H9 (cell line): ENCODE results near the gene STARD10. TPM values are rescaled to one million over a fixed set of nuclear protein-coding genes. Genes with fewer than 3 reads are reported as not detected.
A peak's percentile ranks its signal among the peaks of the same experiment; 100 is the strongest.

ENCODE experiments used
- DNase-seq: peaks from one replicate; pipeline ENCODE4 v3.0.0-alpha.2; 2017
- H2AFZ ChIP-seq: one replicate; pipeline ENCODE4 v1.6.1; 2013; ENCODE audit warnings: mild to moderate bottlenecking, low read length, control low read depth, moderate library complexity
- H2AK5ac ChIP-seq: 2 replicates; pipeline ENCODE4 v1.6.1; 2013; ENCODE audit warnings: low read length, control low read depth, mixed read lengths; ENCODE audit not compliant: insufficient read length
- H2BK120ac ChIP-seq: one replicate; pipeline ENCODE4 v1.6.1; 2013; ENCODE audit warnings: low read depth, mild to moderate bottlenecking, low read length, control low read depth, inconsistent platforms; ENCODE audit not compliant: poor library complexity, severe bottlenecking
- H2BK12ac ChIP-seq: 2 replicates; pipeline ENCODE4 v1.6.1; 2013; ENCODE audit warnings: low read length, control low read depth, mixed read lengths, low read depth; ENCODE audit not compliant: insufficient read length
- H2BK15ac ChIP-seq: 2 replicates; pipeline ENCODE4 v1.6.1; 2013; ENCODE audit warnings: low read depth, low read length, control low read depth
- H2BK20ac ChIP-seq: one replicate; pipeline ENCODE4 v1.6.1; 2013; ENCODE audit warnings: low read depth, mild to moderate bottlenecking, low read length, control low read depth, inconsistent platforms; ENCODE audit not compliant: poor library complexity, severe bottlenecking
- H2BK5ac ChIP-seq: 2 replicates; pipeline ENCODE4 v1.6.1; 2013; ENCODE audit warnings: low read length, control low read depth, mixed read lengths; ENCODE audit not compliant: insufficient read length
- H3K14ac ChIP-seq: 2 replicates; pipeline ENCODE4 v1.6.1; 2013; ENCODE audit warnings: low read length, control low read depth; ENCODE audit not compliant: insufficient read depth
- H3K18ac ChIP-seq: 2 replicates; pipeline ENCODE4 v1.6.1; 2013; ENCODE audit warnings: low read depth, mild to moderate bottlenecking, mixed read lengths, low read length, control low read depth; ENCODE audit not compliant: insufficient read length
- H3K23ac ChIP-seq: 2 replicates; pipeline ENCODE4 v1.6.1; 2013; ENCODE audit warnings: low read length, control low read depth, mixed read lengths, low read depth; ENCODE audit not compliant: insufficient read length
- H3K23me2 ChIP-seq: 2 replicates; pipeline ENCODE4 v1.6.1; 2013; ENCODE audit warnings: low read depth, mild to moderate bottlenecking, mixed read lengths, low read length, control low read depth; ENCODE audit not compliant: insufficient read length, poor library complexity, severe bottlenecking
- H3K27ac ChIP-seq: 2 replicates; pipeline ENCODE4 v1.5.1; 2013; ENCODE audit warnings: low read length, control low read depth, mixed read lengths, low read depth; ENCODE audit not compliant: insufficient read length
- H3K27me3 ChIP-seq: 2 replicates; pipeline ENCODE4 v1.6.1; 2013; ENCODE audit warnings: low read length, control low read depth, inconsistent platforms; ENCODE audit not compliant: insufficient read depth
- H3K4ac ChIP-seq: 2 replicates; pipeline ENCODE4 v1.6.1; 2013; ENCODE audit warnings: low read depth, mild to moderate bottlenecking, control low read depth, inconsistent platforms, low read length, moderate library complexity
- H3K4me1 ChIP-seq: 2 replicates; pipeline ENCODE4 v1.6.1; 2013; ENCODE audit warnings: low read length, control low read depth, inconsistent platforms; ENCODE audit not compliant: insufficient read depth
- H3K4me2 ChIP-seq: 2 replicates; pipeline ENCODE4 v1.6.1; 2013; ENCODE audit warnings: low read length, control low read depth, mixed read lengths; ENCODE audit not compliant: insufficient read length, insufficient read depth
- H3K56ac ChIP-seq: 2 replicates; pipeline ENCODE4 v1.6.1; 2013; ENCODE audit warnings: low read depth, mild to moderate bottlenecking, mixed read lengths, low read length, control low read depth; ENCODE audit not compliant: insufficient read length
- H3K79me1 ChIP-seq: 2 replicates; pipeline ENCODE4 v1.6.1; 2013; ENCODE audit warnings: low read depth, mild to moderate bottlenecking, moderate library complexity, low read length, control low read depth, inconsistent platforms; ENCODE audit not compliant: insufficient read depth, poor library complexity, severe bottlenecking
- H3K79me2 ChIP-seq: 2 replicates; pipeline ENCODE4 v1.6.1; 2013; ENCODE audit warnings: low read length, control low read depth, inconsistent platforms; ENCODE audit not compliant: insufficient read depth
- H3K9ac ChIP-seq: 2 replicates; pipeline ENCODE4 v1.6.1; 2013; ENCODE audit warnings: low read length, control low read depth, mixed read lengths; ENCODE audit not compliant: insufficient read length; ENCODE audit errors: extremely low read depth
- H3K9me3 ChIP-seq: one replicate; pipeline ENCODE4 v1.6.1; 2013; ENCODE audit warnings: low read depth, low read length, inconsistent platforms; ENCODE audit not compliant: control insufficient read depth
- H3T11ph ChIP-seq: one replicate; pipeline ENCODE4 v1.6.1; 2013; ENCODE audit warnings: mild to moderate bottlenecking, low read length, control low read depth, inconsistent platforms
- H4K20me1 ChIP-seq: one replicate; pipeline ENCODE4 v1.6.1; 2013; ENCODE audit not compliant: control insufficient read depth, insufficient read length, insufficient read depth
- H4K5ac ChIP-seq: 2 replicates; pipeline ENCODE4 v1.6.1; 2013; ENCODE audit warnings: low read depth, mild to moderate bottlenecking, mixed read lengths, low read length, control low read depth; ENCODE audit not compliant: insufficient read length
- H4K8ac ChIP-seq: replicated peaks from 2 replicates; pipeline ENCODE4 v1.6.1; 2013; ENCODE audit warnings: low read length, control low read depth, mixed read lengths, low read depth; ENCODE audit not compliant: insufficient read length
- H4K91ac ChIP-seq: 2 replicates; pipeline ENCODE4 v1.6.1; 2013; ENCODE audit warnings: low read depth, mild to moderate bottlenecking, moderate library complexity, mixed read lengths, low read length, control low read depth; ENCODE audit not compliant: insufficient read length
- H3K27ac Mint-ChIP-seq, 3 experiments: 2 replicates in 2 of 3; 3 replicates in 1 of 3; pipeline ENCODE4 v1.8.0; 2020 to 2021; ENCODE audit warnings: mixed read lengths in 3 of 3, mild to moderate bottlenecking in 1 of 3, moderate library complexity in 1 of 3
- H3K27me3 Mint-ChIP-seq: 2 replicates; pipeline ENCODE4 v1.8.0; 2021; ENCODE audit warnings: low read depth, mild to moderate bottlenecking, moderate library complexity, mixed read lengths
- H3K36me3 Mint-ChIP-seq, 3 experiments: 2 replicates in 2 of 3; 3 replicates in 1 of 3; pipeline ENCODE4 v1.8.0; 2020 to 2021; ENCODE audit warnings: low read depth in 3 of 3, mixed read lengths in 3 of 3; ENCODE audit not compliant: insufficient read depth in 1 of 3
- H3K4me1 Mint-ChIP-seq, 2 experiments: 2 replicates each; pipeline ENCODE4 v1.8.0; 2020; ENCODE audit warnings: mixed read lengths in 2 of 2
- H3K4me3 Mint-ChIP-seq, 2 experiments: 2 replicates in 1 of 2; 3 replicates in 1 of 2; pipeline ENCODE4 v1.8.0; 2020 to 2021; ENCODE audit warnings: mild to moderate bottlenecking in 2 of 2, mixed read lengths in 2 of 2, moderate library complexity in 1 of 2
- H3K9me3 Mint-ChIP-seq, 2 experiments: 2 replicates in 1 of 2; 3 replicates in 1 of 2; pipeline ENCODE4 v1.8.0; 2020; ENCODE audit warnings: mild to moderate bottlenecking in 2 of 2, mixed read lengths in 2 of 2, moderate library complexity in 1 of 2
- CTCF ChIP-seq: fragments of 200-600 bp; sonication (generic); conservative IDR thresholded peaks from 3 replicates; pipeline ENCODE4 v1.8.0; 2021; ENCODE audit warnings: antibody characterized with exemption, mild to moderate bottlenecking
- WGBS: extraction: QIAGEN DNeasy Blood & Tissue Kit; methylation state at CpG from one replicate; pipeline ENCODE4 v1.1.7; 2013; ENCODE audit warnings: missing lambda C conversion rate, low lambda C conversion rate, mixed read lengths; ENCODE audit not compliant: insufficient read length; ENCODE audit errors: extremely low coverage; 5-methylcytosine and 5-hydroxymethylcytosine counted together
- total RNA-seq: library from RNA; stranded (reverse); gene quantifications from 2 replicates; pipeline ENCODE4 v1.2.1, GENCODE V29; 2021

The STARD10 gene
- total RNA-seq, 1 experiment from 2014 or later, result 24.4 TPM

GRCh38 chr11:72712168-72712751 is 81.6 kb downstream of the STARD10 start:
- H3K18ac ChIP-seq, result no peak overlapping the region
- H3K9me3 Mint-ChIP-seq, result no peaks in the 10 kb centered on the region

More at GRCh38 chr11:72712168-72712751, 81.6 kb downstream of the STARD10 start:
- H3K27me3 ChIP-seq, result no peaks in the 10 kb centered on the region
- no peaks in the 10 kb centered on the region for H3K79me1 ChIP-seq
- no peak overlapping the region for H3K4me3 Mint-ChIP-seq
- H4K5ac ChIP-seq, result no peak overlapping the region
- no peak overlapping the region for H2AFZ ChIP-seq
- H2BK15ac ChIP-seq, result no peak overlapping the region
- H4K91ac ChIP-seq, result no peak overlapping the region
- no peaks in the 10 kb centered on the region for H3K4me1 ChIP-seq
- H4K20me1 ChIP-seq, result peaks cover 4% of the 10 kb centered on the region
- no peak for DNase-seq
- H2BK5ac ChIP-seq, result no peak overlapping the region
- no peak overlapping the region for H3K56ac ChIP-seq
- peaks cover 15 to 40% (median 24%) of the 10 kb centered on the region in 3 experiments; a peak in 6 of 7 replicates for H3K36me3 Mint-ChIP-seq
- H3K4me1 Mint-ChIP-seq, result peaks cover 13 to 30% of the 10 kb centered on the region in 2 experiments
- H3K9ac ChIP-seq, result no peak overlapping the region
- no peak overlapping the region for H3T11ph ChIP-seq
- no peak overlapping the region; the same call in 1 of the 2 replicates for H3K14ac ChIP-seq
- H4K8ac ChIP-seq, result no peak overlapping the region
- H3K4me2 ChIP-seq, result no peak overlapping the region
- H2BK12ac ChIP-seq, result no peak overlapping the region
- H3K27me3 Mint-ChIP-seq, result no peaks in the 10 kb centered on the region
- H3K9me3 ChIP-seq, result no peaks in the 10 kb centered on the region
- H3K23me2 ChIP-seq, result no peaks in the 10 kb centered on the region
- no peak overlapping the region for H3K4ac ChIP-seq
- peak overlapping the region; percentile 27 to 30 (median 29); a peak in 5 of 7 replicates for H3K27ac Mint-ChIP-seq
- no peak overlapping the region for H2AK5ac ChIP-seq
- no peaks in the 10 kb centered on the region for H3K79me2 ChIP-seq
- H2BK20ac ChIP-seq, result no peak overlapping the region
- no peak for TF ChIP-seq CTCF
- H3K27ac ChIP-seq, result no peak overlapping the region
- no peak overlapping the region for H3K23ac ChIP-seq
- H2BK120ac ChIP-seq, result no peak overlapping the region
- no CpG with 5 or more reads among the region's 26 CpGs for WGBS
